Spleen (tissue), 11 donors: ENCODE results near the gene GLI2. TPM values are rescaled to one million over a fixed set of nuclear protein-coding genes. Genes with fewer than 3 reads are reported as not detected.

Source experiments
- DNase-seq: peaks from one replicate; pipeline ENCODE4 v3.0.0-alpha.2; 2020
- H3K27ac ChIP-seq, 8 donors: fragments of 200-600 bp; sonication (generic) in 7 of 8; 1 replicate in 4 of 8; 2 replicates in 4 of 8; pipeline versions ENCODE4 v1.5.0 to v1.8.0; 2016 to 2021; ENCODE audit warnings: inconsistent platforms in 4 of 8, mild to moderate bottlenecking in 4 of 8, moderate library complexity in 1 of 8
- H3K27me3 ChIP-seq, 7 donors: fragments of 200-600 bp; sonication (generic) in 6 of 7; replicated peaks in 1 of 7; 1 replicate in 4 of 7; 2 replicates in 3 of 7; pipeline versions ENCODE4 v1.5.0 to v1.8.0; 2016 to 2021; ENCODE audit warnings: inconsistent platforms in 3 of 7, mild to moderate bottlenecking in 1 of 7
- H3K36me3 ChIP-seq, 6 donors: fragments of 200-600 bp; sonication (generic) in 5 of 6; 1 replicate in 4 of 6; 2 replicates in 2 of 6; pipeline versions ENCODE4 v1.5.0 to v1.8.0; 2016 to 2021; ENCODE audit warnings: inconsistent platforms in 2 of 6
- H3K4me1 ChIP-seq, 6 donors: fragments of 200-600 bp; sonication (generic) in 5 of 6; 1 replicate in 3 of 6; 2 replicates in 3 of 6; pipeline versions ENCODE4 v1.5.0 to v1.8.0; 2016 to 2021; ENCODE audit warnings: inconsistent platforms in 3 of 6
- H3K4me3 ChIP-seq, 8 donors: fragments of 200-600 bp; sonication (generic) in 7 of 8; 1 replicate in 4 of 8; 2 replicates in 4 of 8; pipeline versions ENCODE4 v1.5.0 to v1.8.0; 2016 to 2021; ENCODE audit warnings: inconsistent platforms in 4 of 8, mild to moderate bottlenecking in 4 of 8, moderate library complexity in 2 of 8
- H3K9me3 ChIP-seq, 8 donors: fragments of 200-600 bp; sonication (generic) in 7 of 8; 1 replicate in 4 of 8; 2 replicates in 4 of 8; pipeline versions ENCODE4 v1.5.0 to v1.8.0; 2016 to 2021; ENCODE audit warnings: inconsistent platforms in 4 of 8
- POLR2A ChIP-seq, 3 donors: fragments of 450-650 bp; IDR thresholded peaks; one replicate each; pipeline ENCODE4 v1.5.1; 2017; ENCODE audit warnings: antibody characterized with exemption in 3 of 3, mild to moderate bottlenecking in 1 of 3
- POLR2AphosphoS5 ChIP-seq, 3 donors: sonication (generic); formaldehyde crosslinking; IDR thresholded peaks; one replicate each; pipeline ENCODE4 v1.5.1; 2017; ENCODE audit warnings: antibody characterized with exemption in 3 of 3
- WGBS, 5 donors: extraction: QIAGEN DNeasy Blood & Tissue Kit in 3 of 5; methylation state at CpG; one replicate each; pipeline versions ENCODE4 v1.1.5 to v1.1.7; 2013 to 2018; 5-methylcytosine and 5-hydroxymethylcytosine counted together
- intact Hi-C: fragments of 100-400 bp; cut with DNase I; formaldehyde crosslinking; loops from one replicate; pipeline ENCODE4 v1.15.0; 2023; ENCODE audit warnings: low total_unique reads
- polyA plus RNA-seq, 3 donors: library from polyadenylated mRNA; stranded (reverse); fragments of 200-250 nt; gene quantifications; one replicate each; pipeline ENCODE4 v1.2.1, GENCODE V29; 2013
- total RNA-seq, 7 donors: library from RNA; depleted of rRNA in 3 of 7; stranded (reverse); fragments of >200 nt in 3 of 7; fragmentation: NEBNext Ultra II Directional in 4 of 7; extraction: Animal tissue kit (Norgen Biotek cat#: 25700) in 4 of 7; gene quantifications; one replicate each; pipeline versions ENCODE4 v1.1.0 to v1.2.1, GENCODE V29; 2016 to 2021
- TF ChIP-seq, protein P1 (sequence below), 11 experiments: fragments of 200-600 bp in 7 of 11; fragments of 450-650 bp in 4 of 11; sonication (generic) in 4 of 11; IDR thresholded peaks in 8 of 11; conservative IDR thresholded peaks in 3 of 11; 1 replicate in 7 of 11; 2 replicates in 4 of 11; pipeline versions ENCODE4 v1.4.0 to v1.8.0; 2016 to 2021; ENCODE audit warnings: antibody characterized with exemption in 11 of 11, inconsistent platforms in 4 of 11, mild to moderate bottlenecking in 1 of 11
- donor health status: healthy with polysubstance abuse.
- donor health status: DM: no; HTN: no; CAD: no; lungs with moderate emphysema.
- donor health status: DM: no; HTN: no; CAD: no.
- donor health status: Bipolar disorder and iron deficiency.
- donor health status: healthy.
- donor health status: DM: no; HTN: no; CAD: no.
- donor health status: DM: yes; HTN: yes; CAD: no.

GLI2 gene
- total and polyA plus RNA-seq, 10 donors = 0.22 to 10.6 (median 1.4) TPM

DNA sequence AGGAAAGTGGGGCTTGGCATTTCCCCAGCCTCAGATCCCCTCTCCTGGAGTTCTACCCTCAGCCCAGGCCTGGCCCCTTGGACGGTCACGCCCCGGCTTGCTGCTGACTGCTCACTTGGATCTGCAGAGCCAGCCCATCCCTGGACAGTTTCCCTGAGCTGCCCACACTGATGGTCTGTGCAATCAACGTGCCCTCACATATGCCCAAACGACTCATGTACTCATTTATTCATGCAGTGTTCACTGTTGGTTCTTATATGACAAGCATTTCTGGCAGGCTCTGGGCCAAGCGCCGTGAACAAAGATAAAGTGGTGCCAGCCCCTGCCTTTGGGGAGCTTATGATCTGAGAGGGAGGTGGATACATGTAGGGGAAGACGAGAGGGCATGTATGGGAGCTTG lies 20.3 kb upstream of the GLI2 start:
- peak; percentile 45 for DNase-seq
- TF ChIP-seq, protein P1, sequence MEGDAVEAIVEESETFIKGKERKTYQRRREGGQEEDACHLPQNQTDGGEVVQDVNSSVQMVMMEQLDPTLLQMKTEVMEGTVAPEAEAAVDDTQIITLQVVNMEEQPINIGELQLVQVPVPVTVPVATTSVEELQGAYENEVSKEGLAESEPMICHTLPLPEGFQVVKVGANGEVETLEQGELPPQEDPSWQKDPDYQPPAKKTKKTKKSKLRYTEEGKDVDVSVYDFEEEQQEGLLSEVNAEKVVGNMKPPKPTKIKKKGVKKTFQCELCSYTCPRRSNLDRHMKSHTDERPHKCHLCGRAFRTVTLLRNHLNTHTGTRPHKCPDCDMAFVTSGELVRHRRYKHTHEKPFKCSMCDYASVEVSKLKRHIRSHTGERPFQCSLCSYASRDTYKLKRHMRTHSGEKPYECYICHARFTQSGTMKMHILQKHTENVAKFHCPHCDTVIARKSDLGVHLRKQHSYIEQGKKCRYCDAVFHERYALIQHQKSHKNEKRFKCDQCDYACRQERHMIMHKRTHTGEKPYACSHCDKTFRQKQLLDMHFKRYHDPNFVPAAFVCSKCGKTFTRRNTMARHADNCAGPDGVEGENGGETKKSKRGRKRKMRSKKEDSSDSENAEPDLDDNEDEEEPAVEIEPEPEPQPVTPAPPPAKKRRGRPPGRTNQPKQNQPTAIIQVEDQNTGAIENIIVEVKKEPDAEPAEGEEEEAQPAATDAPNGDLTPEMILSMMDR (IDR thresholded peaks at IDR 0.05 in 8 of 11, conservative IDR thresholded peaks at IDR 0.05 in 3 of 11) = no peak
- peaks cover 0 to 20% (median 0%) of the 10 kb centered on the region in 7 donors for H3K27me3 ChIP-seq
- H3K27ac ChIP-seq = no peak overlapping the region
- H3K36me3 ChIP-seq = no peaks in the 10 kb centered on the region
- 84 to 90% (median 87%) methylated on average over 8 of the region's 8 CpGs for WGBS, 5 donors
- no peak overlapping the region for H3K4me3 ChIP-seq
- no peaks in the 10 kb centered on the region for H3K9me3 ChIP-seq
- intact Hi-C loops = no loop called here
- peaks cover 0 to 4% (median 0%) of the 10 kb centered on the region in 6 donors for H3K4me1 ChIP-seq

DNA sequence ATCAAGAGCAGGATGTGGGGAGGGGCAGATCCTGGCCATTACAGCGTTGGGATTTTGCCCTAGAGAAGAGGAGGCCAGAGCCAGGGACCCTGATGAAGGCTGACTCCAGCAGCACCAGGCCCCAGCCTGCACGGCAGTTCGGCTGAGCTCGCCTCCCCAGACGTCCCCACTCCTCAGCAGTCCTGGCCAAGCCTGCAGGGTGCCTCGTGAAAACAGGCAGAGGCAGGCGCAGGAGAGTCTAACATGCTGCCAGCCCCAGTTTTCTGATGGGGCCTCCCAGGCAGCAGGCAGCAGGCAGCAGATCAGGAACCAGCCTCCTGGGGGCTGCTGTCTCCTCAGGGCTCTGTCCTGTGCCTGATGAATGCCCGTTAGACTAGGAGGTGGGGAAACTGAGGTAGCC lies 19.7 kb upstream of the GLI2 start:
- TF ChIP-seq POLR2AphosphoS5 (IDR thresholded peaks at IDR 0.05) = no peak
- TF ChIP-seq POLR2A (IDR thresholded peaks at IDR 0.05) = no peak
- TF ChIP-seq, protein P1 (IDR thresholded peaks at IDR 0.05 in 8 of 11, conservative IDR thresholded peaks at IDR 0.05 in 3 of 11) = no peak
- Histone ChIP-seq H3K4me1 (peaks cover 0 to 4% (median 0%) of the 10 kb centered on the region in 6 donors), H3K27me3 (peaks cover 0 to 21% (median 0%) of the 10 kb centered on the region in 7 donors), H3K4me3 (no peak overlapping the region), H3K9me3 (no peaks in the 10 kb centered on the region), H3K27ac (no peak overlapping the region), H3K36me3 (no peaks in the 10 kb centered on the region)
- 70 to 88% (median 86%) methylated on average over 7 to 8 of the region's 8 CpGs for WGBS, 5 donors
- intact Hi-C loops = no loop called here
- DNase-seq = peak; percentile 71

DNA sequence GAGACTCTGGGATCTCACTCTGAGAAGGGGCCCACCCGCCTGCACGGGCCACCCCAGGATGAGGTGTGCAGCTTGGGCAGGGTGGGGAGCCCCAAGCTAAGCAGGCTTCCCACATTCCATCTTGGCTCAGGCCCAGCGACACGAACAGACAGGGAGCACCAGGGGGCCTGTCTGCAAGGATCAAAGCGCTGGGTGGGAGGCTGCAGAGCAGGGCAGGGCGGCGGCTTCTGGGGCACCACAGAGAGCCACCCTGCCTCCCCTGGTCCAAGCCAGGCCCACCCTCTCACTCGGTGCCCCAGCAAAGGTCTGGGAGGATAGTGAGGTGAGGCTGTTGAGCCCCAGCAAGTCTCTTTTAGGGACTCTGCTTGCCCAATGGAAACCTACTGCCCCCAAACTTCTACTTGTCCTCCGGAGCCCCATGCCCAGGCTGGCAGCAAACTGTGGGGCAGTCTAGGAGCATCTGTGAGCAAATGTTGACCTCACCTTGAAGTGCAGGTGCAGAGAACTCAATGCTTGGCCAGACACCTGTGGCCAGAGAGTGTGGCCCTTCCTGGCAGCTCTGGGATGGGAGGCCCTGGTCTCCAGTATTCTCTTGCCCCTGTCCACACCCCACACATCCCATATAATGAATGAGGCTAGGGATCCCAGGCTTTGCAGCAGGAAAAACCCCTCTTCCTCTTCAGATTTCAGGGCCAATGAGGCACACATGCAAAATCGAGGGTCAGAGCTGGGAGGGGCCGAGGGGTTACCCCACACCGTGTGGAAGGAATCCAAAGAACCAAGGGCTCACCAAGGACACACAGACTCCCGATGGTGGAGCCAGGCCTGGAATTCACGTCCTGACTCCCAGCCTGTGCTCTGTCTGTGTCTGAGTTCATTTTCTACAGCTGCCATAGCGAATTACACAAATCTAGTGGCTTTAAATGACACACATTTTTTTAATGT lies 18.8 kb upstream of the GLI2 start:
- Histone ChIP-seq H3K4me3 (no peak overlapping the region), H3K36me3 (no peaks in the 10 kb centered on the region), H3K27me3 (peaks cover 0 to 21% (median 0%) of the 10 kb centered on the region in 7 donors), H3K9me3 (no peaks in the 10 kb centered on the region), H3K4me1 (peaks cover 0 to 4% (median 0%) of the 10 kb centered on the region in 6 donors), H3K27ac (no peak overlapping the region)
- TF ChIP-seq POLR2AphosphoS5 (IDR thresholded peaks at IDR 0.05) (no peak), POLR2A (IDR thresholded peaks at IDR 0.05) (no peak)
- TF ChIP-seq, protein P1 (IDR thresholded peaks at IDR 0.05 in 8 of 11, conservative IDR thresholded peaks at IDR 0.05 in 3 of 11) = no peak
- intact Hi-C loops = no loop called here
- peak; percentile 62 for DNase-seq
- WGBS, 5 donors = 76 to 91% (median 83%) methylated on average over 9 to 15 of the region's 15 CpGs

DNA sequence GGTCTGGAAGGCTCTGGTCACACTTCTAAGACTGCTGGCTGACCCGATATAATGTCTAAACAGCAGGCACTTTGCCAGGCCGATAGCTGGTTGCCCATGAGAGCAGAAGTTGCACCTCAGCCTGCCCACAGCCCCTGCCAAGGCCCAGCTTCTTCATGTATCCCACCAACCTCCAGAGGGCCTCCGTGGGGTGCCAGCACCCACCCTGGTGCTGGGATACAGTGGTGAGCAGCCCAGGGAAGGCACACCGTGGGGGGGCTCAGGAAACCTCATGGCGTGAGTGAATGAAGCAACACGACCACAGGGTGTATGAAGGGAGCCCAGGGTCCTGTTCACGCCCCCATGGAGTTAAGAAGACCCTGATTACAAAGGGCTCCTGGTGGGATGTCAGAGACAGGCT lies 16.2 kb upstream of the GLI2 start:
- H3K36me3 ChIP-seq = no peaks in the 10 kb centered on the region
- peaks cover 0 to 7% (median 0%) of the 10 kb centered on the region in 7 donors for H3K27me3 ChIP-seq
- no peak overlapping the region for H3K4me3 ChIP-seq
- H3K4me1 ChIP-seq = peaks cover 0 to 13% (median 2%) of the 10 kb centered on the region in 6 donors
- DNase-seq = peak; percentile 64
- no peak overlapping the region for H3K27ac ChIP-seq
- TF ChIP-seq, protein P1 (IDR thresholded peaks at IDR 0.05 in 8 of 11, conservative IDR thresholded peaks at IDR 0.05 in 3 of 11) = no peak
- no peak for TF ChIP-seq POLR2A (IDR thresholded peaks at IDR 0.05)
- TF ChIP-seq POLR2AphosphoS5 (IDR thresholded peaks at IDR 0.05) = no peak
- WGBS, 5 donors = 56 to 78% (median 66%) methylated on average over 7 of the region's 7 CpGs
- intact Hi-C loops = no loop called here
- no peaks in the 10 kb centered on the region for H3K9me3 ChIP-seq
